Ramos (cell line): ENCODE data around the gene TEX101.
"Not testable (repeated sequence)": the region's sequence is repeated elsewhere in the genome, so short reads cannot be mapped to it uniquely, and the experiment has no call there.

Experiments used
- in situ Hi-C: fragments of 300-500 bp; cut with MboI; formaldehyde crosslinking; loops from one replicate; pipeline ENCODE4 v1.14.3; 2022; ENCODE audit warnings: low sequenced_read_pairs; ENCODE audit not compliant: unreplicated experiment

TEX101 gene, protein sequence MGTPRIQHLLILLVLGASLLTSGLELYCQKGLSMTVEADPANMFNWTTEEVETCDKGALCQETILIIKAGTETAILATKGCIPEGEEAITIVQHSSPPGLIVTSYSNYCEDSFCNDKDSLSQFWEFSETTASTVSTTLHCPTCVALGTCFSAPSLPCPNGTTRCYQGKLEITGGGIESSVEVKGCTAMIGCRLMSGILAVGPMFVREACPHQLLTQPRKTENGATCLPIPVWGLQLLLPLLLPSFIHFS

DNA sequence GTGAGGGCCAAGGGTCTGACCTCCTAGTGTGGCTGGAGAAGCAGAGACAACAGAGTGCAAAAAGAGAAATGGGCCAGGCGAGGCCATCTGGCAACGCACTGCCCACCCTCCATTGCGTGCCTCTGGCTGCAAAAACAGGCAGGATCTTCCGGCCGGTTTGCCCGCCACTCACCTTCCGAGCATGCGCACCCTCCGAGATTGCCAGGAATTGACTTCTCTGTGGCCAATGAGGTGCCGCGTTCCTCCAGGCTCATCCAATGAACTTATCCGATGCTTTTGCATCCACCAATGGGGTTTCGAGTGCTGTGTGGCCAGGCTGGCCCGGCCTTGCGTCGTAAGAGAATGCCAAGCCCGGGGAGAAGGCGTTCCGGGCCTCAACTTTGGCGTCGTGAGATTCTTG, at the start of gene TEX101:
Gene TEX101 (plus strand): TSS at position 337 of the 400 bp plus-strand sequence. CDS start 1,030 bp downstream, outside the sequence.
- in situ Hi-C loops, result no loop called here

DNA sequence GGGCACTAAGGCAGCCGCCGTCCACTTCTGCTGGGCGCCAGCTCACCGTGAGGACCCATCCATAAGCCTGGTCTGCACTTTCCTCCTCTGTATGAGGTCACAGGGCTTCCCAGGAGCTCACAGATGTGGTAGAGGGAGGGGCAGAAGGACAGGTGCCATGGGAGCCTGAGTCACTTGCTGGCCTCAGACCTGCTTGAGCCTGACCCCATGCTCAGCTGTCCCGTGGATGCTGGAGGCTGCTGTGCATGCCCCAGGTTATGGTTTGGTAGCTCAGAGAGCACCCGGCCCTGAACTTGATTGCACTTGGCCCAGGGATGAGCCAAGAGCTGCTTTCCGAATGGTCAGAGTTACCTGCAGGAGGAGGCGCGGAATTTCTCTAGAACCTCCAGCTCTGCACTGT, 49.0 kb upstream of the TEX101 start:
- in situ Hi-C loops, result not testable (repeated sequence)

DNA sequence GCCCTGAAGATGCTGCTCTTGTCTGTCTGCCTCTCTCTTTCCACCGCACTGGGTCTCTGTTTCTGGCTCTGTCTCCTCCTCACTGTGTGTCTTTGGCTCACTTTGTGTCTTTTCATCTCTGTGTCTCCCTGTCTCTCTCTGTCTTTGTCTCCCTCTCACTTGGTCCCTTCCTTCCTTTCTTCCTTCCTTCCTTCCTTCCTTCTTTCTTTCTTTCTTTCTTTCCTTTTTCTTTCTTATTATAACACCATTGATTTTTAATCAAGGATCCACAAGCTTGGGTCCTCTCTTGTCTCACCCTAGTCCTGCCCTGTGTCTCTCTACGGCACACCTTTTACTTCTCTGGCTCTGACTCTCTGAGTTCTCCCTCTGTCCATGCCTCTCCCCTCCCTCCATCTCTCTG, 46.9 kb upstream of the TEX101 start:
- in situ Hi-C loops, result no loop called here

DNA sequence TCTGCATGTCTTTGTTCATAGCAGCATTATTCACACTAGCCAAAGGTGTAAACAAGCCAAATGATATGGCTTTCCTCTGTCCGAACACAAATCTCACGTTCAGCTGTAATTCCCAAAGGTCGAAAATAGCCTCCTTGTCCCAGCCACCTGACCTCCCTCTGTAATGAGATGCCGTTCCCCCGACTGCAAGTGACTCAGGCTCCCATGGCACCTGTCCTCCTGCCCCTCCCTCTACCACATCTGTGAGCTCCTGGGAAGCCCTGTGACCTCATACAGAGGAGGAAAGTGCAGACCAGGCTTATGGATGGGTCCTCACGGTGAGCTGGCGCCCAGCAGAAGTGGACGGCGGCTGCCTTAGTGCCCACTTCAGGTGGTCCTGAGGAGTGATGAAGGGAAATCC, 45.8 kb upstream of the TEX101 start:
- in situ Hi-C loops, result not testable (repeated sequence)

DNA sequence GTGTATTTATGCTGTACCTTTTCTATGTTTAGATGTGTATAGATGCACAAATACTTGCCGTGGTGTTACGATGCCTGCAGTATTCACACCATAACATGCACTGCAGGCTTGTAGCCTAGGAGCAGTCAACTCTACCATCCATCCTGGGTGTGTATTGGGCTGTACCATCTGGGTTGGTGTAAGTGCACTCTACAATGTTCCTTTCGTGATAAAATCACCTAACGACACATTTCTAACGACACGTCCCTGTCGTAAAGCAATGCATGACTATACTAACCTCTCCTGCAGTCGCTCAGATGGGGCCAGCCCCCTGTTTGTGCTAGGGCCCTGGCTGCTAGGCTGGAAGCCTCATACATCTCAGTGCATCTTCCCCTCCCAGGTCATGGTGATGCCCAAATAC, 42.8 kb upstream of the TEX101 start:
- in situ Hi-C loops, result no loop called here

DNA sequence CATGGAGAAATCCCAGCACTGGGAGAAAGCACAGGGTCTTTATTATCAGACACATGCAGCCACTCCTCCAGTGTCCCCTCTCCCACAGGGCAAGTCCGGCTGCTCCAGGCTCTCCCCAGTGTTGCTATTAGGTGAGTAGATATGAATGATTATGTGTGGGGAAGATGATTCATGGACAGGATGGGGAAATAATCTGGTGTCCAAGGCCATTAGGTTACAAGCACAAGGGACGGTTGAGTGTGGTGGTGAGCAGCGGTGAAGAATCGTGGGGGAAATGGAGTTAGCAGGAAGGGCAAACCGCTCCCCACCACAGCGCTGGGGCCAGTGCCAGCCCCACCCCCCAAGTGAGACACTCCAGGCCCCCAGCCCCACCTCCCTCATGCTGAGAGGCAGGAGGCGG, 42.2 kb upstream of the TEX101 start:
- in situ Hi-C loops, result no loop called here

DNA sequence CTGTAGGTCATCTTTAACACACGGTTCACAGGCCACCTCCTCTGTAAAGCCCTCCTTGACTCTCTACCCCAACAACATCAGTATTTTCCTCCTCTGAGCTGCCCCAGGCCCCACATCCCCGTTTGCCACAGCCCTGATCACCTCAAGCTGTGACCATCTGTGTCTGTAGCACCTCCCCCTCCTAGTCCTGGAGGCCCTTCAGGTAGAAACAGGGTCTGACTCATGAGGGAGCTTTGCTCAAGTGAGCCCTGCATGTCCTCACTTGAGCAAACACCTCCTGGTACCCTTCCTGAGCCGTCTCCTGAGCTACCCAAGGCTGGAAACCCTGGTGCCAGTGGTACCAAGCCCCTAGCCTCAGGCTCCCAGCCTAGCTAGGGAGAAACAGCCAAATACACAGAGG, 37.1 kb upstream of the TEX101 start:
- in situ Hi-C loops, result not testable (repeated sequence)

DNA sequence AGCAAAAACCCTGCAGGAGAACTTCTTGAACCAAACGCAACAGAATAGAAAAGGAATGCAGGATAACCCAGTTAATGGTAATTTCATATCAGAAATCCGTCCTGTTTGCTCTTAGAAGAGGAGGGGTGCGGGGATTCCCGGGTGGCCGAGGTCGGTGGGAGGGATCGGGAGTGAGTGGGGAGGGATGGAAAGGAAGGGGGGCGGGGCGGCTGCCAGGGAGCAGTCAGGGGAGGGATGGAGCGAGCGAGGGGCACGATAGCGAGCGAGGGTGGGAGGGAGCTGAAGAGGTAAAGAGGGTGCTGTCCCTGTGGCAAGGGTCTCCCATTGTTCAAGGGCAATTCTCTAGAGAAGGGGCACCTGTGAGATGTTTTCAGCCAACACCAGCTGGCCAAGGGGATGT, 34.7 kb upstream of the TEX101 start:
- in situ Hi-C loops, result no loop called here

DNA sequence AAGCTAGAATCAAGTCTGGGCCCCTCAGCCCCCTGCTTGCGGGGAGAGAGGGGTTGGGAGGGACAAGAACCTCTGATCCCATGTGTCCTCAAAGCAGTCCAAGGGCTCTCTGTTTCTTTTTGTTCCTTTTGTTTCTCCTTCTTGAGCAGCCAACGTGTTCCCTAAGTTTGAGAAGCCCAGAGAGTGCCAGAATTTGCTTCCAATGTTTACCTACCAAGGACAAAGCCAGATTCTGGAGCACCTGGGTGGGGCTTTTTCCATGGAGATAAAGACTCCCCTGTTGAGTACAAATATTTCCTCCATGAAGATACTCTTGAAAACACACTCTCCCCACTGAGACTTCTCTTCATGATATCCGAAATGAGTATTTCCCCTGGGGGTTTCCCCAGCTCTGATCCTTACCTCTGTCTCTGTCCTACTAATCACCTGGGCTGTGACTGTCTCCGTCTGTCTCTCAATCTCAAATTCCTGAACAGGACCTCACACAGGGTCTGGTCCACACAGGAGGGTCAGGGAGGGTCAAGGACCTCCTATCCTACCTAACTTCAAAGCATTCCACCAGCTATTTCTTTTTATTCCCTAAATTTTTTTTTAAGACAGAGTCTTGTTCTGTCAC, 33.8 kb upstream of the TEX101 start:
- in situ Hi-C loops, result no loop called here

DNA sequence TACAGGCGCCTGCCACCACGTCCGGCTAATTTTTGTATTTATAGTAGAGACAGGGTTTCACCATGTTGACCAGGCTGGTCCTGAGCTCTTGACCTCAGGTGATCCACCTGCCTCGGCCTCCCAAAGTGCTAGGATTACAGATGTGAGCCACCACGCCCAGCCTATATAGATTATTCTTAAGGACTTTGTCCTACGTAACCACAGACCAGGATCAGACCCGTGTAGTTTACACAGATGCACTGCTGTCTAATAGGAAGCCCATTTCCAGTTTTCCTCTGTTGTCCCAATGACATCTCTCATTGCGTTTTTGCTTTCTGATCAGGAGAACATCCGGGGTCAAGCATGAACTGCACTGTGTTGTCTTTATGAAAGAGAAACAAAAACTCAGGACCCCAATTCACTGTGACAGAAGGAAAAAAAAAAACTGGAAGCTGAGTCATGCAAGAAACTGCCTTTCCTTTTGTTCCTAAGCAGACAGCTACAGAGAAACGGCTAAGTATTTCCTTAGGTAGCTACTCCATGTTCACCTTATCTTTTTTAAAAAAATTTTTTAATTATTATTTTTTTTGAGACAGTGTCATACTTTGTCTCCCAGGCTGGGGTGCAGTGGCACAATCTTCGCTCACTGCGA, 32.0 kb upstream of the TEX101 start:
- in situ Hi-C loops, result not testable (repeated sequence)

DNA sequence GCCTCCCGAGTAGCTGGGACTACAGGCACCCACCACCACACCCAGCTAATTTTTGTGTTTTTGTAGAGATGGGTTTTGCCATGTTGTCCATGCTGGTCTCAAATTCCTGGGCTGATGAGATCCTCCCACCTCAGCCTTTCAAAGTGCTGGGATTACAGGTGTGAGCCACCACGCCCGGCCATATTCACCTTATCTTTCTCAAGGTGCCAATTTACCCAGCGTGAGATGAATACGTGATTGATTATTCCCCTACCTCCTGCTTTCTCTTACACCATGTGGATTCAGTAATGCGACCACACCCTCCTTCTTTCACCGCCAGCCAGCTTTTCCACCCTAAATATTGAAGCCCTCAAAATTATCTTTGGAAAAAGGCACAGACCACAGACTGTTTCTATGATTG, 31.4 kb upstream of the TEX101 start:
- in situ Hi-C loops, result not testable (repeated sequence)

DNA sequence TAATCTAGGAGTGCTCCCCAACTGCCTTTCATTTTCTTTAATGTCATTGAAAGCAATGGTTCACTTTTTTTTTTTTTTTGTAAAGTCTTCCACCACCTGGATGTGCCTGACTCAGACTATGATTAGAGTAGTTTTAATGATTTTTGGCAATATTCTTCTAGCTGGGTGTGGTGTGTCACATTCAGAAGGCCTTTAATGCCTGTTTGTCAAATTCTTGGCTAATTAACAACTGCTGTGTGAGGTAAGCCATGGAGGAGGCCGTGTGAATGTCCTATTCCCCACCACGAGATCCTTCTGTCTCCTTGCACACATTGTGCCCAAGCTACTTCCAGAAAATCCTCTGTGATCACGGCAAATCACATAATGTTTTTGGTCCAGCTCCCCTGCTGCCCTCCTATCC, 30.9 kb upstream of the TEX101 start:
- in situ Hi-C loops, result not testable (repeated sequence)

DNA sequence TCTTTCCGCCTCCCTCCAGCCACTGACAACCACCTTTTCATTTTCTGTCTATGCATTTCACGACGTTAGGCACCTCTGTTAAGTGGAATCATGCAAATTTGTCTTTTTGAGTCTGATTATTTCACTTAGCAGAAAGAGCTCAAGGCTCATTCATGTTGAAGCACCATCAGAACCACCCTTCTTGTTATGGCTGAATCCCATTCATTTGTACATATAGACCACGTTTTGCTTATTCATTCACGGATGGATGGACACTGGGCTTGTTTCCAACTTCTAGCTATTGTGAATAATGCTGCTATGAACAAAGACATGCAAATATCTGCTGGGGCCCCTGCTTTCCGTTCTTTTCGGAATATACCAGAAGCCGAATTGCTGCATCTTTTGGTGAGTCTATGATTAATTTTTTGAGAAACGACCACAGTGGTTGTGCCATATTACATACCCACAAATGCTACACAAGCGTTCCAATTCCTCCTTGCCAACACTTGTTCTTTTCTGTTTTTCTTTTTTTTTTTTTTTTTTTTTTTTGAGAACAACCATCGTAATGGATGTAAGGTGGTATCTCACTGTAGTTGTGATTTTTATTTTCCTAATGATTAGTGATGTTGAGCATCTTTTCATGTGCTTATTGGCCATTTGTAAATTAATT, 23.7 kb upstream of the TEX101 start:
- in situ Hi-C loops, result not testable (repeated sequence)

DNA sequence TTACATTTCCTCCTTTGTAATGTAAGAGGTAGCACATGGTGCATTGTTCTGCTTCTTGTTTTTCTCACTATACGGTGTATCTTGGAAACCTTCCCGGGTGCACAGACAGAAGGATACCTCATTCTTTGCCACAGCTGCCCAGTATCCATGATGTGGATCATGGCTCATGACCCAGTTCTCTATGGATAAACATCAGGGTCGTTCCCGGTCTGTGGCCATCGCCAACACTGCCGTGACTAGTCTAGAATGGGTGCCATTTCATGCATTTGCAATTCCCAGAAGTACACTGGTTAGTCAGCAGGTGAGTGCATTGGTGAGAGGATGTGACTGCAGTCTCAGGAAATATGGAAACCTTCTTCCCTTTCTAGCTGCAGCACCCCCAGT, 23.1 kb upstream of the TEX101 start:
- in situ Hi-C loops, result not testable (repeated sequence)

DNA sequence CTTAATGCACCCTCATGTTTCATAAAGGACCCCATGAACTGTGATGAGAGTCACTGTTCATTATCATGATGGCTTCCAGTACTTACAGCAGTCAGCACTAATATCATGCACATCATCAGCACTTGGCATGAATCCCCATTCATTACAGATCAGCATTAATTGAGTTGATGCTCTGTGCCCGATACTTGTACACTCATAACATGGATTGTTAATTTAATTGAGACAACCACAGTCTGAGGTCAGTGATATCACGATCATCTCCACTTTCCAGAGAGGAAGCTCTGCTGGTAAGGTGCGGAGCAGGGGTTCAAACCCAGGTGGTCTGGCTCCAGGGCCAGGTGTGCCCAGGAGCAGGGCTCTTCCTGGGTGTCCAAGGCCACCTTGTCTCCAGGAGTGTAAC, 21.2 kb upstream of the TEX101 start:
- in situ Hi-C loops, result not testable (repeated sequence)

DNA sequence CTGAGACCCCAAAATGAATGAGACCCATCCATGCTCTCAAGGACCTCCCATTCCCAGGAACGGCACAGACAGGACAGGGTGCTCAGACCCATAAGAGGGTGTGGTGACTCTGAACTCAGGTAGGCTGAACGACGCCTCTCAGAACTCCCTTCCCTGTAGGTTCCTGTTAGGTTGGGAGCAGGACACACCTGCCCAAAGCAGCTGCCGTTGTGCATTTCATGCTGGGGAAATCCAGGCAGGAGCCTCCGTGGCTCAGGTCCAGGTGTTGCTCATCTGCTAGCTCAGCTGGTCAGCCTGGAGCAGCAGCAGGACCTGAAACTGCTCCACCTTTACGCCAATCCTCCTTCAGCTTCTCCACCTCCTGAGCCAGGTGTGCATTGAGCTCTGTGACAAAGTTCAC, 19.1 kb upstream of the TEX101 start:
- in situ Hi-C loops, result no loop called here

DNA sequence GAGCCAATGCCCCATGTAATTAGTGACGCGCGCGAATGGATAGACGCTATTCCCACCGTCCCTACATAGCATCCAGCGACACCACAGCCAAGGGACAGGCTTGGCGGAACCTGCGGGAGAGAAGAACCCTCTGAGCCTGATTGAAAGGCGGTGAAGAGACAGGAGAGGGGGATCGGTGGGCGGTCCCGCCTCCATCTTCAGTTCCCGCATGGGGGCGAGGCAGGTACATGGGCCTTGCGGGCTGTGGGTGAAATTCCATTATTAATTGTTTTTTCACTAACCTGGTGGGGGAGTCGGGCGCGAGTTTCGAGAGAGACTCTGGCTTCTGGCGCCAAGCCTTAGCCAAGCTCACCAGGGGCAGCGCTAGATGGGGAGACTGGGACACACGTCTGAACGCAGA, 8.4 kb upstream of the TEX101 start:
- in situ Hi-C loops, result no loop called here

DNA sequence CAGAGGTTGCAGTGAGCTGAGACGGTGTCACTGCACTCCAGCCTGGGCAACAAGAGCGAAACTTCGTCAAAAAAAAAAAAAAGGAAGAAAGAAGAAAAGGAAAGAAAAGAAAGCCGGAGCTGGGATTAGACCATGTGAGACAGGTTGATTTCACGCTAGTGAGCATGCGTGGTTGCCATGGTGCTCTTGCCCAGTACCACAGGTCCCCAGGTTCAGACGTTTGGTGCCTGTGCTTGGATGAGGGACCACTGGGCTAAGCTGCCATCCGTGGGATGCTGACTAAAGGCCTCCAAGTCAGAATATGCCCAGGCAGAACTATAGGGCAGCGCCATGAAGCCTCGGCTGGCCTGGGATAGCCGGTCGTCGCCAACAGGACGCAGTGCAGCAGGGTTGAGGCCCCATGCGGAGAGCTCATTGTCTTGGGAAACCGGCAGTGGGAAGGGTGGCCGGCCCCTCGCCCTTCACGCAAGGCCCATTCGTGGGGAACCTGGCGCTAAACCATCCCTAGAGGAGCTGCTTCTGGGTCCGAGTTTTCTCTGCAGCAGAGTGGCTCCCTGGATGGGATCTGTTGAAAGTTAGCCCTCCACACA, 7.2 kb upstream of the TEX101 start:
- in situ Hi-C loops, result no loop called here

DNA sequence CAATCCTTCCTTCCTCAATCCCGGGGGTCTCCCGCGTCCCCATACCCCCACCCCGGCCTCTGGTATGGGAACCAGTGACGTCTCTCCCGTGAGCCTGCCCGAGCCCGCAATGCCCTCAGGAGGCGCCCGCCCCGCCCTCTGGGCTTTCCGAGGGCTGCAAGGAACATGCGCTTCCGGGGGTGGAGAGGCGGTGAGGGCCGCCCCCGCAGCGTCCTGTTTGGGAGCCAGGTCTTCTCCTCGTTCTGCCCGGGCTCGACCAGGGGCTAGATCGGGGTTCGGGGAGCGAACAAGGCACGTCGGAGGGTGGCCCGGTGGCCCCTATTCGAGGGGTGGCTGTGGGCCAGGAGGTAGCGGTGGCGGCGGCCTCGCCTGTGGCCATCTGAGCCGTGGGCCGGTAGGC, 6.6 kb upstream of the TEX101 start:
- in situ Hi-C loops, result no loop called here

DNA sequence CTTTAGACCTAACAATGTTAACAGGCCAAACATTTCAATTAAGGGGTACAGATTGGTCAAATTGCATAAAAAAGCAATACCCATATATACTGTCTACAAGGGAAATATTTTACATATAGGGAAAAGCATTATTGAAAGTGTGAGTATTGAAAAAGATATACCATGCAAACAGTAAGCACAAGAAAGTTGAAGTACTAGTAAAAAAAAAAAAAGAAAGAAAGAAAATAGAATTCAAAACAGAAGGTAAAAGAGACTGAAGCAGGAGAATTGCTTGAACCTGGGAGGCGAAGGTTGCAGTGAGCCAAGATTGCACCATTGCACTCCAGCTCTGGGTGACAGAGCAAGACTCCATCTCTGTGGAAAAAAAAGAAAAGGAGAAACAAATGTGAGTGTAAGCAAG, 5.3 kb upstream of the TEX101 start:
- in situ Hi-C loops, result no loop called here

DNA sequence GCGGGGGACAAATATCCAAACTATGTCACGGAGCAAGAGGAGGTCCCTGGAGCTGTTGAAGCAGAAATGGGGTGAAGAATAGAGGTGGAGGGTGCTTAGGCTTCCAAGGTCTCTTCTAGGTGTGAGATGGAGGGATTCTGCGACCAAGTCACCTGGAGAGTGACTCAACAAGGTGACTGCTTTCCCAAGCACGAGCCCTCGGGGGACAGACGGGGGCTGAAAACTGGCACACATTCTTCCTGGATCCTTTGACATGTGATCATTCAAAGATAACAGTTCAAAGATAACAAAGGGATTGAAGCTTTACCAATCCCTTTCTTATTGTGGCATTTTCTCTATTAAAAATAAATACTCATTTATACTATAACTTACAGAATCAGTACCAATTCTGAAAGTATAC, 2.2 kb upstream of the TEX101 start:
- in situ Hi-C loops, result no loop called here
